Dedifferentiated amniotic fluid mesenchymal stem cell (primary cell): ENCODE data around the gene EBLN1.
"Not testable (repeated sequence)": the region's sequence is repeated elsewhere in the genome, so short reads cannot be mapped to it uniquely, and the experiment has no call there.

Experiments used
- DNase-seq: peaks from one replicate; pipeline ENCODE4 v3.0.0-alpha.2; 2016; ENCODE audit errors: extremely low spot score

Gene EBLN1

GRCh38 chr10:22228167-22228938 is 10.5 kb upstream of the EBLN1 start:
- no peak for DNase-seq

GRCh38 chr10:22226599-22226998 is 8.8 kb upstream of the EBLN1 start:
- DNase-seq, result no peak

- DNase-seq, result no peak
Observed at GRCh38 chr10:22222236-22223190, 4.7 kb upstream of the EBLN1 start.

- DNase-seq, result no peak
Observed at GRCh38 chr10:22219308-22219707, 1.5 kb upstream of the EBLN1 start.

- no peak for DNase-seq
Observed at GRCh38 chr10:22218448-22218847, 633 bp upstream of the EBLN1 start.

- not testable (repeated sequence) for DNase-seq
Observed at GRCh38 chr10:22217084-22217483, 731 bp downstream of the EBLN1 start.

- no peak for DNase-seq
Observed at GRCh38 chr10:22210267-22210666, 7.5 kb downstream of the EBLN1 start.

- DNase-seq, result no peak
Observed at GRCh38 chr10:22193945-22194344, 23.9 kb downstream of the EBLN1 start.

GRCh38 chr10:22185586-22185985 is 32.2 kb downstream of the EBLN1 start:
- no peak for DNase-seq

- no peak for DNase-seq
Observed at GRCh38 chr10:22183771-22184461, 33.9 kb downstream of the EBLN1 start.

- DNase-seq, result no peak
Observed at GRCh38 chr10:22180724-22181123, 37.1 kb downstream of the EBLN1 start.

GRCh38 chr10:22174442-22174841 is 43.4 kb downstream of the EBLN1 start:
- DNase-seq, result no peak

- DNase-seq, result no peak
Observed at GRCh38 chr10:22171131-22171530, 46.7 kb downstream of the EBLN1 start.

- DNase-seq, result no peak
Observed at GRCh38 chr10:22170582-22170981, 47.2 kb downstream of the EBLN1 start.

- DNase-seq, result no peak
Observed at GRCh38 chr10:22159979-22160378, 57.8 kb downstream of the EBLN1 start.

GRCh38 chr10:22159180-22159579 is 58.6 kb downstream of the EBLN1 start:
- DNase-seq, result no peak
